ENCODE data around the gene AUP1.

Gene AUP1

DNA sequence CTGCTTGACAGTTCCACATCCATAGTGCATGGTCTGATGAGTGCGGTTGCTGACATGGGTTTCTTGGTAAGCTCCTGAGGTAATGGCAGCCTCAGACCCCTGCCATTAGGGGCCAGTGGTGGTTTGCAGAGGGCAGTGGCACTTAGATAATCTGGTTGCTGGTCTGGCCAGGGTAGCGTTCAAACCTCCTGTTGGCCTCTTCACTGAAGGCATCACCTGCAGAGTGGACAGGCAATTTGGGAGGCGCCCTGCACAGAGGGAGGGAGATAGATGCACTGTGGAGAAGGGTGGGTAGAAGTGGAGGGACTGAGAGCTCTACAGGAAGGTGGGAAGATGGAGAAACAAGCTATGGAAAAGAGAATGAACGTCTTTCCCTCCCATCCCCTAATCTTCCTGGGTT, 4.0 kb upstream of the AUP1 start:
- DNase-seq: no peak

DNA sequence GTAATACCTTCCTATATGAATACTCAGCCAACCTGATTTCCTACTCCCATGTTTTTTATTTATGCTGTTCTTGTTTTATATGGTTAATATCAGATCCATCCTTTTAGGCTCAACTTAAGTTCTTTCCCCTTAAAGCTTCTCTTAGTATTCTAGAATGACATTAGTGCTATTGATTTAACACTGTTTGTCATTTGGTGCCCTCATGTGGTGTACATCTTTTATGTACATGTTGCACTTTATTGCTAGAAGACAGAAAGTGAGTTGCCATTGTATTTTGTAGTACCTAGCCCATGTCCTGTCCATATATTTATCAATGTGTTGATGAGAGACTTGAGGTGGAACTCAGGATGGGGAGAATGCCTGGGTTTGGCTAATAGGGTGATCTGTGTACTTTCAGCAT, 2.7 kb upstream of the AUP1 start:
- DNase-seq: no peak

DNA sequence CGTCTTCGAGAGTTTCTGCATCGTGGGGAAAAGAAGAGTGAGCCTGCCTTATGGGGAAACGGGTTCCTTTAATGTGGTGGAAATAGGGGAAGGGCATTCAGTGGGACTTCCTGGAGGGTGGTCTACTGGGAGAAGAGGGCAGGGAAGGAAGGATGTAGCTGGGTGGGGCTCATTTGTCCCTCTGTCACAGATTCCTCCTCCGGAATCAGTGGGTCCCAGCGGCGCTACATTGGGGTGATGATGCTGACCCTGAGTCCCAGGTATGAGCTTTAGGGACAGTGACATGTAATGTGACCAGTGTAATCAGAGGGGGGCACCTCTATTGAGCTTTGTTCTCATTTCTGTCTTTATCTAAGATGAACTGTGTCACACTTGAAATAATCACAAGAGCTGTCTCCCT, 2.2 kb upstream of the AUP1 start:
- no peak for DNase-seq

DNA sequence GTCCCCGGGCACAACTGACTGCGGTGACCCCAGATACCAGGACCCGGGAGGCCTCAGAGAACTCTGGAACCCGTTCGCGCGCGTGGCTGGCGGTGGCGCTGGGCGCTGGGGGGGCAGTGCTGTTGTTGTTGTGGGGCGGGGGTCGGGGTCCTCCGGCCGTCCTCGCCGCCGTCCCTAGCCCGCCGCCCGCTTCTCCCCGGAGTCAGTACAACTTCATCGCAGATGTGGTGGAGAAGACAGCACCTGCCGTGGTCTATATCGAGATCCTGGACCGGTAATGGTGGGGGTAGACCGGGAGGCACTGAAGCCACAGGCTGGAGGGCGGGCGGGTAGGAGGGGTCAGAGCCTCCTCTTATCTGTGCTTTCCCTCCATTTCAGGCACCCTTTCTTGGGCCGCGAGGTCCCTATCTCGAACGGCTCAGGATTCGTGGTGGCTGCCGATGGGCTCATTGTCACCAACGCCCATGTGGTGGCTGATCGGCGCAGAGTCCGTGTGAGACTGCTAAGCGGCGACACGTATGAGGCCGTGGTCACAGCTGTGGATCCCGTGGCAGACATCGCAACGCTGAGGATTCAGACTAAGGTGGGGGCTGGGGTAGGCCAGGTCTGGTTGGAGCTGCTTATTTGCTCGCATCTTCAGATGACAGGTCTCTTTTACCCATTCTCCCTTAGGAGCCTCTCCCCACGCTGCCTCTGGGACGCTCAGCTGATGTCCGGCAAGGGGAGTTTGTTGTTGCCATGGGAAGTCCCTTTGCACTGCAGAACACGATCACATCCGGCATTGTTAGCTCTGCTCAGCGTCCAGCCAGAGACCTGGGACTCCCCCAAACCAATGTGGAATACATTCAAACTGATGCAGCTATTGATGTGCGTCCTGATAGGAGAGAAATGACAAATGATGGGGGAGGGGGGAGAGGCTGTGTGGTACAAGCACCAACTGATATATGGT, 1.0 kb upstream of the AUP1 start:
- peak; percentile 82 for DNase-seq

DNA sequence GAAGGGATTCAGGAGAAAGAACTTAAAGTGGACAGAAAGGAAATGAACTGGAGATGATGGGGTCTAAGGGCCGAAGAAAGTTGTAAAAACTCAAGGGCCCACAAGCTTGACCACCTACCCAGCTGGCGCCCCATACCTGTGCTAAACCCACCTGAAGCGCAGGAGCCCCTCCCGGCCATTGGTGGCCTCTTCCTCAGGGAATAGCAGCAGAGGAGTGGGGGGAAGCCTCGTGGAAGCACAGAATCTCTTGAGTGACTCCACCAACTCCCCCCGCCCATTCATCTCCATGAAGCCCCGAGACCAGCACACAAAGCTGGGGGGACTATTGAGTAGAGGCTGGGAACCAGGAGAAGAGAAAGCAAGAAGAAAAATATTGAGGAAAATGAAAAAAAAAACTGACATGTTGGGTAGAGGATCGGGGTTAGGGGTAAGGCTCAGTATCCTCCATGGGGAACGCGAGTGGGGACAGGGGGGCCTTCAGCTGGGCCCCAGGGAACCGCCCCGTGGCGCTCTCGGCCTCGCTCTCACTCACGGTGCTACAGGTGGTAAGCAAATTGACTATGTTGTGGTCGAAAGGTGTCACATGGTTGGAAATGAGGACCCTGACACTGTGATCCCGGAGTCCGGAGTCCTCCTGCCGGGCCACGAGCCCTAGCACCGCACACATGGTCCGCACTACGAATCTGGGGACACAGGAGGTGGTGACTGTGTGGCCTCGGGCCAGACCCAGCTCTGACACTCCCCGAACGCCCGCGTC, 728 bp downstream of the AUP1 start:
- no peak for DNase-seq

DNA sequence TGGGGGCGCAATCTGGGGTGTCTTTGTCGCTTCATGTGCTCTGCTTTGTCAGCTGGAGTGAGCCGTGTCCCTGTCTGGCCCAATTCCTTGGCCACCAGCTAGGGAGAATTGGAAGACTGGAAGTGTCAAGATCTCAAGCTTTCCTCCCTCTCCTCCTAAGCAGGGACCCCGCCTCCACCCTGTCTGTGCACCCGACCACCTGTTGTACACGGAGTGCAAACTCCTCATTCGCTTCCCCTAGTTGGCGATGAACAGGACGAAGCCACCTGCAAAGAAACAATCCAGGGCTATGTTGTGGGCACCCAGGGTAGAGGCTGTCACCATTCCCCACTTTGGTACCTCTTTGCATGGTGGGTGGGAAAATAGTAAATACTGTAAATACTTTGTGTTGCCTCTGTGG, 1.8 kb downstream of the AUP1 start:
- no peak for DNase-seq

DNA sequence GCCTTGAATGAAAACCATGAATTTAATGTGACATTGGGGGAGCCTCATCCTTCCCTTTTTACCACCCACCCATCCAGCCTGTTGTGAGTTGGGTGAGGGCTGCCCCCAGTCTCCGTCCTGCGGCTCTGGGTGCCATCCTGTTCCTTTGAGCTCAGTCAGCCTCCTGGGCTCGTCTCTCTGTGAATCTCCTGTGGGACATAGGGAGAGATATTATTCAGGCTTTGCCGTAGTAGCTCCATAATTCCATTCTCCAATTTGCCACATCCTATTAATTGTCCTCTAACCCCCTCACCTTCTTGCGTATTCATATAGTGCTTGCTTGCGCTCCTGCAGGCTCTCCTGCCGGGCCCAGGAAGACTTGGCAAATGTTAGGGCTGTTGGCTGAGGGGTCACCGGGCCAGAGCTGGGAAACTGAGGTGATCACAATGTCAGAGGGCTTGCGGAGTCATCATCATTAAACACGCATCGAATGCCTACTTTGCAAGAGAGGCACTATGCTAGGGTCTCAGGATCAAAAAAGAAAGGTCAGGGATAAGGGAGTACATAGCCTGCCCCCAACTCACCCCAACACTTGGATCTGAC, 2.8 kb downstream of the AUP1 start:
- DNase-seq: no peak

DNA sequence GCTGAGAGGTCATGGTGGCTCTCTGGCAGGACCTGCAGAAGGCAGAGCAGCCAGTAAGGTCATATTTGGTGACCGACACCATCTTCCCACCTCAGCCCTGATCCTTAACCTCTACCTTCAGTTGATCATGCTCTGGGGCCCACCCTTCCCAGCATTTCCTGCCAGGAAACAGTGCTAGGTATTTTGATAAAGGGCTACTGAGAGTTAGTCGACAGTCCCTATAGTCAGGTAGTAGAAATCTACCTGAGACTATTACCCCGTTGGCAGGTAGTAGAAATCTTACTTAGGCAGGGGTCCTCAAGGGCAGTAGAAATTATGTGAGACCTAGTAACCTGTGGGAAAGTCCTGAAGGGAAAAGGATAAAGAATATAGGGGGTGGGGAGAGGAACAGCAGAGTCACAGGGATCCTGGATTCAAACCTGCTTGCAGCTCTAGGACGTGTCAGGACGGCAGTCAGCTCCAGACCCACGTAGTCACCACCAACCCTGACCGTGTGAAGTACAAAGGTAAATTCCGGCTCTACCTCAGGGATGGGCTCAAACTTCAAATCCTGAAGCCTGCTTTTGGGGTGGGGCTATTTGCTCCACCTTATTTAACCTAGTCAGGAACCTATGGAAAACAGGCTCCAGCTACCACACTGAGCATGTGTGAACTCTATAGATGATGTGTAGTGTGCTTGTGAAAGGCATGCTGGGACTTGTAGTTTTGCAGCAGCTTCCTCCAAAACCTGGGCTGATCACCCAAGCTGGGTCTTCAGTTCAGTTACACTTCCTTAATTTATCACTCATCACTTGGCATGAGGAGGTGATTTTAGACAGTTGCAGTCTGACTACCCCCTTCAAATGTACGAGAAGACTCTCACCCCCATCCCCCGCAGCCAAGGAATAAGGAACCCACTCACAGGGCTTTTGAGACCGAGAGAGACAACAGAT, 3.5 kb downstream of the AUP1 start, which contains the start of gene DQX1:
DQX1 (minus strand) TSS at position 515 of the 932 bp plus-strand sequence; CDS start at position 13, 502 bp downstream.
- no peak for DNase-seq

DNA sequence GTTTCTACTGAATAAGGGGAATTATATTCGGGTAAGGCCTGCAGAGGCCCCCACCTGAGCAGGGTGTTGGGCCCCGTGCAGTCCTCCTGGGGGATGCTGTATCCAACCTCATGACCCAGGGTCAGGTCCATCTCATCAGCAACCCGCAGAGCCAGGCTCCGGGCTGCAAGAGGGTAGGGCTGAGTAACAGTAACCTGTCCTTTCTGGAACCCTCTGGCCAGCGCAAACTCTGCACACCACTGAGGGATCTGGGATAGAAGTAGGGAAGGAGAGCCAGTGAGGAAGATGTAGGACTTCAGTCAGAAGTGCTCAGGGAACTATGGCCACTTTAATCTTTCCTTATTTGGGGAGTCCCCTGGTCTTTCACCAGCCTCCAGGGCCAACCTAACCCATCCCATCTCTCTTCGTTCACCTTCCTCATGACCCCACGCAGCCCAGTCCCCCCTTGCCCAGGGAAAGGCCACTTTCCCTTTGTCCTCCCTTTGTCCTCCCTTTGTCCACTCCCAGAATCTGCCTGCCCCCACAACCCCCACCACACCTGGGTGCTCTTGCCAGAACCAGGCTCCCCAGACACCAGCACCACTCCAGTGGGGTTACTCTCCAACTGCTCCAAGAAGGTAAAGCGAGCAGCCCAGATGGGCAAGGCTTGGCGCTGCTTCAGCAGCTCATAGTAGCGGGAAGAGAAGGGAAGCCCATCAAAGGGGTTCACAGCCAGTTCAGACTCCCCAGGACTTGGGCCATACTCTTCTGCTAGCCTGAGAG, 4.4 kb downstream of the AUP1 start:
- no peak for DNase-seq

DNA sequence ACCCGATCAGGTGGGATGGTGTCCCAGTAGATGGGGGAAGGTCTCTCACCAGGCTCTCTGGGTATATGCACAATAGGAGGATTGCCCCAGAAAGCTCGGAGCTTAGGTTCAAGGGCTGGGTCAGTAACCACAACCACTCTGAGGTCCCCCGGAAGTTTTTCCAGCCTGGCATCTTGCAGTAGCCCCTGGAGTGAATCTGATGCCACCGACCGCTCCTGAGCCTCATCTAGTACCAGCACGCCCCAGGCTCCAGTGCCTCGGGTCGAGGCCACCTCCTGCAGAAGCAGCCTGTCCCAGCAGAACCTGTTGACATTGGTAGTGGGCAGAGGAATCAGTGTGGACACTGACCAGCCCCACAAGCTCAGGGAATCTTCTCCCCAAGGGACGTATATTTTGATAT, 5.5 kb downstream of the AUP1 start:
- DNase-seq: no peak

DNA sequence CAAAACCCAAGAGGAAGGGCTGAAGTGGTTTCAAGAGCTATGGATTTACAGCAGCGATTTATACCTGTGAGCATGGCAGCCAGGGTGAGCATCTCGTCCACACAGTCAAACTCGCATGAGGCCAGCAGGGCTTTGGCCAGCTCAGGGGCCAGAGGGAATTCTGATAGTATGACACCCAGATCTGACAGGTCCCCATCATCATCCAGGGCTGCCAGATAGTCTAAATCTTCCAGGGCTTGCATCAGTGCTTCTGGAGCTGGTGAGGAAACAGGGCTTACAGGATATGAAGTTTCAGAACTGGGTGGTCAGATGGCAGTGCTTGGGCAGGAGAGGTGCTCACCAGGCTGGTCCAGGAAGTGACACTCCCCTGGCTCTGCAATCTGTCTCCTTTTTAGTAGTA, 7.0 kb downstream of the AUP1 start:
- no peak for DNase-seq

DNA sequence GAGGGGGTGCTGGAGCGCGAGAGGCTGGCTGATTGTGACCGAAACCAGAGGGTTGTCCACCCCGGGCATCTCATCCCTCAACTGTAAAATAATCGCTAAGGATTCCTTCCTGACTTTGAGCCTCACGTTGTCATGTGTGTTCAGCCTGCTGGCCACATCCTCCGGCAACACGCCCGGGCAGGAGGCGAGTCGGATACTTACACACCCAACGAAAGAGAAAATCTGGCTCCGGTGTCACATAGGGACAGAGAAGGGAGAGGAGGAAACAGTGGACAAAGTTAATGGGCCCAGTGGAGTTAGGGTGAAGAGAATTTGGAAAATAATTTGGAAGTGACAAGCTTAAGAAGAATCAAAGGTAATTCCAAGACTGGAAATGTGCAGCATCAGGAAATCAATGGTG, 12.9 kb downstream of the AUP1 start:
- no peak for DNase-seq

DNA sequence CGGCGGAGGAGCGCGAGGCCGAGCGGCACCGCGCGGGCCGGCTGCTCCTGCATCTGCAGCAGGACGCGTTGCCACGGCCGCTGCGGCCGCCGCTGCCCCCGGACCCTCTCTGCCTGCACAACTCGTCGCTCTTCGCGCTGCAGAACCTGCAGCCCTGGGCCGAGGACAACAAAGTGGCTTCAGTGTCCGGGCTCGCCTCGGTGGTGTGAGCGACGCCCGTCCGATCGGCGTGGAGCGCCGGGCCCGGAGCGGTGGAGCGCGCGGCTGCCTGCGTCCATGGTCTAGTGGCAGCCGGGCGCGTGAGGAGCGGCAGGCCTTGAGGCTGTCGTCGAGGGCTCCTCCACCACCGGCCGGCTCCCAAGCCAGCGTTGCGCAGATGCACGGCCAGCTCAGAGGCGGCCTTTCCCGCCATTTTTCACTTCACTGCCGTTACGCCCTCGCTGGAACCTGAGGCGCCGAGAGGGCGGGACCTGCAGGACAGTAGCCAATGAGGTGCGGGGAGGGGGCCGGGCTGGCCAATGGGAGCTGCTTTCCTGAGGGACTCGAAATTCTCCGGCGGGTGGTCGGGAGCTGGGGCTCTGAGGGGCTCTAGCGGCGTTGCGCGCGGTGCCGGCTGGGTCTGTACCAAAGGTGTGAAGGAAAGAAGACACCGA, 13.4 kb downstream of the AUP1 start:
- DNase-seq: peak; percentile 91

DNA sequence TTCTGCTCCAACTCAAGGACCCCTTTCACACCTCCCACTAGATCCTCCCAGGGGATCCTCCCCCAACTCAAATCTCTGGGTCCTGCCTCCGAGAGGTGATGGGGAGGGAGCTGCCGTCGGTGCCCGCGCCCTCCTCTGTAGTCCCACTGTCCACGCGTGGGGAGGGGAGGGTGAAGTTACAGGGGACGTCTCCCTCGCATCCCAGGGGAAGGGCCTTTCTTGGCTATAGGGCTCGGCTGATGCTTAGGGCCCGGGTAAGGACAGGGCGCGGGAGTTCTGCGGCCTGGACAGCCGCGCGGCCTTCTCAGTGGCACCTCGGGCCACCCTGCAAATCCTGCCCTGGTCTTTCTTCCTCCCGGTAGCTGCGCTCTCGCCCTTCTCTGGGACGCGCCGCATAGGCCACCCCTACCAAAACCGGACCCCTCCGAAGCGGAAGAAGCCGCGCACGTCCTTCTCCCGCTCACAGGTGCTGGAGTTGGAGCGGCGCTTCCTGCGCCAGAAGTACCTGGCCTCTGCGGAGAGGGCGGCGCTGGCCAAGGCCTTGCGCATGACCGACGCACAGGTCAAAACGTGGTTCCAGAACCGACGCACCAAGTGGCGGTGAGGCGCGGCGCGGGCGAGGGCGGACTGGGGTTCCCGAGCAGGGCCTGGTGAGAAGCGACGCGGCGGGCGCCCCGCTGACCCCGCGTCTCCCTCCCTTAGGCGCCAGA, 14.1 kb downstream of the AUP1 start:
- no peak for DNase-seq

DNA sequence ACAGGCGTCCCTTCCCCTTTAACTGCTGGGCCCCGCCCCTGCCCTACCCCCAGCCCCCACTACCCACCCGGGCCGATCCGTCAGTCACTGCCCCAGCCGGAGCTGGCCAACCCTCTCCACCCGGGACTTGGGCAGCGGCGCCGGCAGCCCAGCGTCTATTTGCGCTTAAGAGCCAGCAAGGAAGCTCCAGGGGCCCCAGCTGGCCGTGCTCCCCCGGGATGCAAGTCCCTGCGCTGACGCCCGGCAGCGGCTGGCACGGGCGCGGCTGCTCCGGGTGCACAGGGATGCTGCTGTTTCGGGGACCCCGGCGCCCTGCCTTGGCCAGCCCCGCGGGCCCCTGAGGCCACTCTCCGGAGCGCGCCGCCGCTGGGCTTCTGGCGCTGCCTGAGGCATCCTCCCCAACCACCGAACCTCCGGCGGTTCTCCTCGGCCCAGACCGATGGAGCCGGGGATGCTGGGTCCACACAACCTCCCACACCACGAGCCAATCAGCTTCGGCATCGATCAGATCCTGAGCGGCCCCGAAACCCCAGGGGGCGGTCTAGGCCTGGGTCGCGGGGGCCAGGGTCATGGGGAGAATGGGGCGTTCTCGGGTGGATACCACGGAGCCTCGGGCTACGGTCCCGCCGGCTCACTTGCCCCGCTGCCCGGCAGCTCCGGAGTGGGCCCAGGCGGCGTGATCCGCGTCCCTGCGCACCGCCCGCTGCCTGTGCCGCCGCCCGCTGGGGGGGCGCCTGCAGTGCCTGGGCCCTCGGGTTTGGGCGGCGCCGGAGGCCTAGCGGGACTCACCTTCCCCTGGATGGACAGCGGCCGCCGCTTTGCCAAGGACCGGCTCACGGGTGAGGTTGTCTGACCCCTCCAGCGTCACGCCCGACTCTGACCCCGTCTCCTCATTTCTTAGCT, 14.9 kb downstream of the AUP1 start, which contains the start of gene TLX2:
TLX2 (plus strand) TSS at position 83 of the 903 bp plus-strand sequence; CDS start at position 440, 357 bp downstream.
- no peak for DNase-seq

DNA sequence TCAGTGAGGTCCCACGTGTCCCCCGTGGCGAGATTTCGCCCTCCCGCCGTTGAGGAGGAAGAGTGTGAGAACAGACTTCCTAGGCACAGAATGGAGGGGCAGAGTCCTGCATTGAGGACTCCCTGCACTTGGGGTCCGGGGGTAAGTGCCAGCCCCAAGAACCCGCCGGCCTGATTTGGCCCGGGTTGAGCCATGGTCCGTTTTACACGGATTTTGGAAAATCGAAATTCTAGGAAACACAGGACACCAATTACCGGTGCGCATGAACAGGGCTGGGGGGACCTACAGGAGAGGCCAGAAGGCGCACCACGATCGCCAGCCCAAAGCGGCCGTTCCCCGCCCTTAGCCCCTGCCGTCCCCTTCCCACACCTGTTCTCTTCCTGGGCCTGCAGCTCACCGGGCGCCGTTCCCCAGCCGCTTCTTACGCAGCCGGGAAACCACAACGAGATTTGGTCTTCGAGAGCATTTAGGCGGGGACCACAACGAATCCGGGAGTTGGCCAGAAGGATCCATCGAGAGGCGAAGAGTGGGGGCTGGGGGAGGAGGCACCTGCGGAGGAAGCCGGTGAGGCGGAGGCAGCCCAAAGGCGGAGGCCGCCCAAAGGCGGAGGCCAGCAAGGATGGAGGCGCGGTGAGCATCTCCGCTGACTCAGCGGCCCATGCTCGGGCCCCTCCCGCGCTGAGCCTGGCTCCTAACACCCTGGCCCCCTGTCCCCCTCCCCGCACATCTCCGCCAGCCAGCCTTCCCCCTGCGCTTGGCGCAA, 15.7 kb downstream of the AUP1 start:
- no peak for DNase-seq

DNA sequence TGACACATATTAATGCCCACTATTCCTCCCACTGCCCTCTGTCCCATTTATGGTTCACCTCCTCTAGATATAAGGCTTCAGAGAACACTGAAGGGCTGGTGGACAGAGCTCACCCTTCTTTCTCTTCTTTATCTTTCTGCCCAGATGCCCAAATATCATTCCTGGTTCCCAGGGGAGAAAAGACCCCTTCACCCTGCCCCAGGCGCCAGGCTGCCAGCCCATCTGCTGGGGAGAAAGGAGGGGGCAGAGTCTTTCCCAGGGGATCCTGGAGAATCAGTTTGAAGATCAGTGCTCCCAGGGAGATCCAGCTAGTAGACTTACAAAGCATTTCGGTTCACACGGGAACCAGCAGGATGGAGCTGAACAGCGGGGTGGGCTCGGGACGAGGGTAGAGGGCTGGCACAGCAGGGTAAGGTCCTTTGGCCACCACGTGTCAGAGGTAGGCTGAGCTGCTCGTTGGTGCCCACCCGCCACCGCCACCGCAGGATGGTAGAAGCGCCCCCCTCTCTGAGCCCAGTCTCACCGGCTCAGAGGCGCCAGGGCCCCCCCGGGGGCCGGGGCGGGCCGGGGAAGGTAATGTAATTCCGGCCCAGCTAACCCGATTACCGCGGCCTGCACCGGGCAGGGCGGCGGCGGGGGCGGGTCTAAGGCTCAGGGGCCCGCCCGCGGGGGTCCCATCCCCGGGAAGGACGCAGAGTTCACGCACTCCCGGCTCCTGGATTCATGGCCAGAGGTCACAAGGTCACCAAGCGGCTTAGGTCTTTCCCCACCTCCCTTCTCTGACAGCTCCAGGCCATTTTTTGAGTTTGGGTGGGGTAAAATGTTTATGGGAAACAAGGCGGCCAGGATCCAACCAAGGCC, 16.5 kb downstream of the AUP1 start:
- no peak for DNase-seq

All from activated CD8-positive, alpha-beta memory T cell treated with anti-CD3 and anti-CD28 coated beads for 24 hours (primary cell).